Left renal cortex interstitium (tissue), 4 donors: Measurements from ENCODE around the gene SUCLG2. TPM values are rescaled to one million over a fixed set of nuclear protein-coding genes. Genes with fewer than 3 reads are reported as not detected.
"Not testable (repeated sequence)": the region's sequence is repeated elsewhere in the genome, so short reads cannot be mapped to it uniquely, and the experiment has no call there.

Source experiments
- DNase-seq, 4 donors: peaks; one replicate each; pipeline ENCODE4 v3.0.0-alpha.2; 2013; ENCODE audit warnings: low read depth in 4 of 4, low spot score in 2 of 4, missing footprints in 1 of 4
- polyA plus RNA-seq, 4 donors: library from polyadenylated mRNA; unstranded; fragments of 120-200 nt; gene quantifications; one replicate each; pipeline ENCODE4 v1.2.1, GENCODE V29; 2013; ENCODE audit not compliant: insufficient read length in 4 of 4

Gene SUCLG2
- polyA plus RNA-seq, 4 donors, result 65.6 to 98.8 (median 75.4) TPM

GRCh38 chr3:67614195-67614594 is 40.2 kb downstream of the SUCLG2 start:
- no peak for DNase-seq

- DNase-seq, result no peak
Observed at GRCh38 chr3:67610458-67610857, 44.0 kb downstream of the SUCLG2 start.

DNA sequence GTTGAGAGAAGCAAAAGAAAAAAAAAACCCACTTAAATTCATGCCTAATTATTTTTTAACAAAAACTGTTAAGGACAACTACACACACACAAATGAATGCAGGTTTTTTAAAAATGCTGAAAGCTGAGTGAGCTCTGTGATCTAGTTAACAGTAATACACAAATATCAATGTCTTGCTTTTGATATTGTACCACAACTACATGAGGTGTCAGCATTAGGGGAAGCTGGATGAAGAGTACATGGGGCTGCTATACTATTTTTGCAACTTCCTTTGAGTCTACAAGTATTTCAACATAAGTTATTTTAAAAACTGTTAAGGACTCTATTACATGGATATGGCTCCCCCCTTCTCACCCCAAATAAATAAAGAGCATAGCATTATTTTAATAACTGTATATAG is 44.7 kb downstream of the SUCLG2 start:
- no peak for DNase-seq

DNA sequence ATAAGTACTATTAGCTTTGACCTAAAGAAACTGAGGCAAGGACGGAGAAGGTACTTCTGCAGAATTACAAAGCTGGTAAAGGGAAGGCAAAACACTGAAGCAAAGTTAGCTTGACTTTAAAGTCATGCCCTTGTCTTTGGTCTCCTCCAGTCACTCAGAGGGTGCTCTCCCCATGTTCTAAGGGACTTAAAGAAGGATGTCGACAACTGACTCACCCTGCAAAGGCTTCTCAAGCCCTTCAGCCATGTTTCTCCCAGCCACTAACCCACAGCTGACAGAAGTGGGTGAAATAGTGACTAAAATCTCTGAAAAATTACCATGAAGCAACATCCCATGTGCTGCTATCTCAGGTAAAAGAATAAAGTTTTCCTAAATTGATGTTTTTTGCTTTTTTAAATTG is 46.4 kb downstream of the SUCLG2 start:
- DNase-seq, result no peak

GRCh38 chr3:67605377-67605776 is 49.0 kb downstream of the SUCLG2 start:
- no peak for DNase-seq

DNA sequence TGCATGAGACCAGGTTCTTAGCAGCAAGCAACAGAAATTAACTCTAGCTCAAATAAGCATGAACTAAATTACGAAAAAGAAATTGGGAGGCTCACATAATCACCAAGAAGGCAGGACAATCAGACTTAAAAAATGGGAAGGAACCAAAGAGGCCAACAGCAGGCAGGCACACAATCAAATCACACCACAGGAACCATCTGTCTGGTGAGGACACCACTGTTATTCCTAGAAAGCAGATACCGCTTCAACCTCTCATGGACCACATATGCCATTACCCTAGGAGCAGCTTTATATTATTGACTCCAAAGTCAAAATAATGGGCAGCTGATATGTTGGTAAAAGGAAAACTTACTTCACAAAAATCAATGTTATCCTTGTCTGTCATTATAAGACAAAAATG is 51.6 kb downstream of the SUCLG2 start:
- DNase-seq, result no peak

DNA sequence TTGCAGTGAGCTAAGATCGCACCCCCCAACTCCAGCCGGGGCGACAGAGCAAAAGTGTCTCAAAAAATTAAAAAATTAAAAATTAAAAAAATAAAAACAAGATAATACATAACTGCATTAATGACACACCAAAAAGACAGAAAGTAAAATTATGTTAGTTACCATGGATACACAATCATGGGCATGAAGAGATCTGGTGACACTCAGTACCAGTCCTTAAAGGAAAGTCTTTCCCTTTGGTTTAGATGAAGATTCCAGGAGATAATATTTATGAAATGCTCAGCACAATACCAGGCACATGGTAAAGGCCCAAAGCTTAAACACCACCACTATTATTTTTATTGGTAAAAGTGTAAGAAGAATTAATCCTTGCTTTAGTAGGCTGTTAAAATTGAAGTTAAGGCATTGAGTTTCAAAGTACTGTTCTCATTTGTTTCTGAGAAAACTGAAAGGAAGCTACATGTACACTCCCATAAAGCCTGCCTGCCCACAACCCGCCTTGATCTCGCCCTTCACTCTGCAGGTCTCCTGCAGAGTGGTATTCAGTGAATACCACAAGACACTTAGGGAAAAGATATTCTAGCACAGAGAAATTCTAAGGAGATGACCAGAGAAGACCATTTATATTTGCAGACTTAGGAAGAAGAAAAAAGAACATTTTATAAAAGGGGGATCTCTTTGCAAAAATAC is 52.3 kb downstream of the SUCLG2 start:
- no peak for DNase-seq

GRCh38 chr3:67601385-67601784 is 53.0 kb downstream of the SUCLG2 start:
- no peak for DNase-seq

DNA sequence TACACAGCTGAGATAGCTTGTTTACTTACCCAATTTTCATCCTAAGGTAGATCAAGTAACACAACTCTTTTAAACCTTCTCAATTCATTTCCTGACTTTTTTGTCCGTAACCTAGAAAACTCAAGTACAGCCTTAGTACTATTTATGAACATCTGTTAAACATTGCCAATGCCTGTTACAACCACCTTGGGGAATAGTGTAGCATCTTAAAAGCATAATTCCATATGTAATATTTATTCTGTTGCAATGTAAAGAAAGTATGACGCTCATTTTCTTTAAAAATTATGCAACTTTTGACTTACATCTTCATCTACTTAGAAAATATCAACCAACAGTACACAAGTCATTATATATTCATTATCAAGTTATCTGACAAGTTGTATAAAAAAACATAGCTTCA is 54.6 kb downstream of the SUCLG2 start:
- DNase-seq, result no peak

DNA sequence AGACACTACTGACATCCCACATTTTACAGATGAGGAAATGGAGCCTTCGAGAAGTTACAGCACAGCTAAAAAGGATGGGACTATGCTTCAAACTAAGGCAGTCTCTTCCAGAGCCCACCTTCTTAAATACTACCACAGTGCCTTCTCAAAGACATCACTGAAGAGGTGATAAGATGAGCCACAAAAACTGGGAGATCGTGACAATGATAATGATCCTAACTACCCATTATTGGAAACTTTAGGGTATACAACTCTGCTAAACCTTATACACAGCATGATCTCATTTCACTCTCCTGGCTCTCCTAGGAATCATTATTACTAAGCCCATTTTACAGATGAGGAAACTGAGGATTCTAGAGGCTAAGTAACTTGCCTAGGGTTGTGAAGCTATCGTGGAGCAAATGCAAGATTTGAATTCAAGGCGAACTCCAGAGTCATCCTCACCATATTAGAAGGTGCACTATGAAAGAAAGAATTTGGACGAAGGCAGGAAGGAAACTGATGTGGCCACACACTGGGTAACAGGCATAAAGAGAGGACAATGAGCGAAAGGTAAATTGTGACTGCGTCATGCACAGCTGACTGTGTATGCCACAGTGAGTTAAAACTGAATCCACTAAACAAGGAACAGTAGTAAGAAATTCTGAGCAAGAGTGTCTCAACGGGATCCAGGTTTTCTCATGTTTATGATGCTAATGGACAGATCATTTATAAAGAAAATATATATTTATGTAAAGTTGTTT is 55.4 kb downstream of the SUCLG2 start:
- no peak for DNase-seq

DNA sequence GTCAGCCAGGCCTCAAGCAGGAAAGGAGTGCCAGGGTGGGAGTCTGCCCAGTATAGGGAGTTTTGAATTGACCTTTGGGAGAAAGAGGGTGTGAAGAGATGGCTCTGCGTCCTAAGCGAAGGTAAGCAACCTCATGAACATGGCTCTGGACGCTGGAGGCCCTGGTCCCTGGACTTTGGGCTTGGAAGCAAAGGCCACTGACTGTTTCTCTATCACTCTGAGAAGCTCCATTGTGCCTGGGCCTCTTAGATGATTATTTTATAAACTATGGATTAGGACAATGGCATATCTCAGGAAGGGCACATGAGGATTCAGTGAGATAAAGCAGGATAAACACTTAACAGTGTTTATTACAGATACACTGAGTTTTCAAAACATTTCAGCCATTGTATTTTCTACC is 59.0 kb downstream of the SUCLG2 start:
- DNase-seq, result no peak

- DNase-seq, result no peak
Observed at GRCh38 chr3:67593761-67594234, 60.6 kb downstream of the SUCLG2 start.

DNA sequence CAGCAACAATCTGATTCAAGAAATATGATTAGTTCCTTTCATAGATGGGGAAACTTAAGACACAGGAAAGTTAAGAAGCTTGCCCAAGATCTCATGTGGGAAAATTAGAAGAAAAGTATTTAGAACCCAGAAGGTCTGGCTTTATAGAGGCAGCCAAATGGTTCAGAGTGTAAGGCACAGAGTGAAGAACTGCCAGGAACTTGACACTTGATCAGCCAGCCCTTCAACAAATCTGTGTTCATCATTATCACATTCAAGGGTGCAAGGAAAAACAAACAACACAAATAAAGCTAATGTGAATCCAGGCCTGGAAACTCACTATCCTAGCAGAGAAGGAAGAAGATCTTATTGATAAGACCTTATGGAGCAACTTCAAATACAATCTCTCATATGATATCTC is 62.4 kb downstream of the SUCLG2 start:
- no peak for DNase-seq

DNA sequence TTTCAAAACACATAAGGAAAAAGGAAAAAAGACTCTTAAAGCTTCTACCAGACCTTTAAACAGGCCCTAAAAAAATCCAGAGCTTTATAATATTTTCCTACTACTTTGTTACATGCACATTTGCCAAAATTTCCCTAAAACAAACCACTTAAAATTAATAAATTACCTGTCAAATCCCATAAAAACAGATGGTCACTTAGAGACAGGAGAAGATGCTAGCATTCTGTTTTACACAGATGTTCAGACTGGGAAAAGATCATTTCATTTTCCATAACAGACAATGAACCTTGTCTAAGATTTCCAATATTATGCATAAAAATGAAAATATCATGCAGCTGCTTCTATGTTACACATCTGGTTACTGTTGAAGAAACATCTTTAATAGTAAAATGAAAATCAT is 66.6 kb downstream of the SUCLG2 start:
- DNase-seq, result no peak

GRCh38 chr3:67587301-67587700 is 67.1 kb downstream of the SUCLG2 start:
- no peak for DNase-seq

GRCh38 chr3:67584608-67585007 is 69.8 kb downstream of the SUCLG2 start:
- DNase-seq, result not testable (repeated sequence)

GRCh38 chr3:67580430-67581000 is 73.9 kb downstream of the SUCLG2 start:
- no peak for DNase-seq

DNA sequence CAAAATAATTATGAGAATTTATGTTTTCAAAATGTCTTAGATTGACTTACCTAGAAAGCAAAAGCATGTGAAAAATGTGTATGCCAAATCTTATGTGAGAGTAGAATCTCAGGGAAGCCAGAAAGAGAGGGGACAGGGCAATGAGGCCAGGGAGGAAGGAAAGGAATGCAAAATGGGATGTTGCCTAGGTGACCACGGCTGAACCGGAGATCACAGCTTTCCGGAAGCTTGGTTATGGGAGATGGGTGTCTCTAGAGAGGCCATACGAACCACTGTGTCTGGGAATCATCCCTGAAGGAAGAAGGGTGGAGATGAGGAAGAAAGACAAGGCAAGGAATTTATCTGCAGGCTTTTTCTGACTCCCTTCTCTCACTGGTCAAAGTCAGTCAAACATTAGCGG is 76.0 kb downstream of the SUCLG2 start:
- DNase-seq, result no peak

GRCh38 chr3:67576441-67576840 is 78.0 kb downstream of the SUCLG2 start:
- DNase-seq, result no peak

- no peak for DNase-seq
Observed at GRCh38 chr3:67569324-67569723, 85.1 kb downstream of the SUCLG2 start.

DNA sequence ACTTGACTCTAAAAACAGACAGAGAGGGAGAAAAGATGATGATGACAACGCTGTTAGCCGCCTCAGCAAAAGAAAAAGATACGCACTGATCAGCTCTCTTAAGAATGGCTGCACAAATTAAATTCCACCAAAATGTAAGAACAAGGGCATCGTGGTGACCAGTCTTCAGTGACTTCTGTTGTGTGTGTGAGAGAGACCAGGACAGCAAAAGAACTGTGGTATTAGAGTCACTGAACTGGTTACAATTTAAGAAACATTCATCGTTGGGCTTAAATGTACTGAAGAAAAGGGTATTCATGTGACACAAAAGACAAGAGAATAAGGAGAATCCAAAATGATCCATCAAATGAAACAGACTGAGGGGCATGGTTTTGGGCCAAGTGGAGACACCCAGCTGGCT is 86.5 kb downstream of the SUCLG2 start:
- no peak for DNase-seq

DNA sequence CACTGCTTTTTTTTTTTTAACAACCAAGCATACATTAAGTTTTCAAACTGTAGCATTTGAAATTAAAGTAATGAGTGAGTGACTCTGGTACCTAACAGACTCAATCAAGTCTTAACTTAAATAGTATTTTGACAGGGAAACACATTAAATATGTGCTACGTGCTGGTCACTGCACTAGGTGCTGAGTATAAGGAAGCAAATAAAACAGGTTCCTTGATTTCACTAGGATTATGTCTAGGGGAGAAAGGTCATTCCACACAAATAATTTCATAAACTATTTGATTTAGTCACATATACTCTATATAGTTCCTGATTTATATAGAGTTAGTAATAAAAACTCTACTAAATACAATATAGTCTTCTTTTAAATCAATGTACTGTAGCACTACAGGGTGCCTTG is 89.4 kb downstream of the SUCLG2 start:
- DNase-seq, result no peak
